Upper lobe of right lung (tissue), 1 donor: ENCODE results near the gene IRF6. TPM values are rescaled to one million over a fixed set of nuclear protein-coding genes. Genes with fewer than 3 reads are reported as not detected.

Experiments
- ATAC-seq: fragments of 200-7000 bp; cut with Tn5 transposase; one replicate; pipeline ENCODE4 v1.9.1; 2020; ENCODE audit warnings: mild to moderate bottlenecking, moderate library complexity
- DNase-seq: peaks from one replicate; pipeline ENCODE4 v3.0.0-alpha.2; 2020
- H3K27ac ChIP-seq: fragments of 200-600 bp; one replicate; pipeline ENCODE4 v1.8.0; 2022
- H3K27me3 ChIP-seq: fragments of 200-600 bp; one replicate; pipeline ENCODE4 v1.8.0; 2022; ENCODE audit warnings: mild to moderate bottlenecking
- H3K36me3 ChIP-seq: fragments of 200-600 bp; one replicate; pipeline ENCODE4 v1.8.0; 2022
- H3K4me1 ChIP-seq: fragments of 200-600 bp; one replicate; pipeline ENCODE4 v1.8.0; 2022
- H3K4me3 ChIP-seq: fragments of 200-600 bp; one replicate; pipeline ENCODE4 v1.8.0; 2022; ENCODE audit warnings: mild to moderate bottlenecking
- H3K9me3 ChIP-seq: fragments of 200-600 bp; one replicate; pipeline ENCODE4 v1.8.0; 2022
- intact Hi-C: fragments of 100-400 bp; cut with DNase I; formaldehyde crosslinking; loops from one replicate; pipeline ENCODE4 v1.11.0; 2022
- total RNA-seq: library from RNA; stranded (reverse); fragmentation: NEBNext Ultra II Directional; extraction: Animal tissue kit (Norgen Biotek cat#: 25700); gene quantifications from one replicate; pipeline ENCODE4 v1.2.1, GENCODE V29; 2021
- TF ChIP-seq, protein P1 (sequence below): fragments of 200-600 bp; IDR thresholded peaks from one replicate; pipeline ENCODE4 v1.8.0; 2022; ENCODE audit warnings: antibody characterized with exemption
- donor health status: DM: no; HTN: yes; CAD: no; lungs with severe emphysema.

Gene IRF6
- total RNA-seq, 1 donor from 2014 or later, result 17.9 TPM

DNA sequence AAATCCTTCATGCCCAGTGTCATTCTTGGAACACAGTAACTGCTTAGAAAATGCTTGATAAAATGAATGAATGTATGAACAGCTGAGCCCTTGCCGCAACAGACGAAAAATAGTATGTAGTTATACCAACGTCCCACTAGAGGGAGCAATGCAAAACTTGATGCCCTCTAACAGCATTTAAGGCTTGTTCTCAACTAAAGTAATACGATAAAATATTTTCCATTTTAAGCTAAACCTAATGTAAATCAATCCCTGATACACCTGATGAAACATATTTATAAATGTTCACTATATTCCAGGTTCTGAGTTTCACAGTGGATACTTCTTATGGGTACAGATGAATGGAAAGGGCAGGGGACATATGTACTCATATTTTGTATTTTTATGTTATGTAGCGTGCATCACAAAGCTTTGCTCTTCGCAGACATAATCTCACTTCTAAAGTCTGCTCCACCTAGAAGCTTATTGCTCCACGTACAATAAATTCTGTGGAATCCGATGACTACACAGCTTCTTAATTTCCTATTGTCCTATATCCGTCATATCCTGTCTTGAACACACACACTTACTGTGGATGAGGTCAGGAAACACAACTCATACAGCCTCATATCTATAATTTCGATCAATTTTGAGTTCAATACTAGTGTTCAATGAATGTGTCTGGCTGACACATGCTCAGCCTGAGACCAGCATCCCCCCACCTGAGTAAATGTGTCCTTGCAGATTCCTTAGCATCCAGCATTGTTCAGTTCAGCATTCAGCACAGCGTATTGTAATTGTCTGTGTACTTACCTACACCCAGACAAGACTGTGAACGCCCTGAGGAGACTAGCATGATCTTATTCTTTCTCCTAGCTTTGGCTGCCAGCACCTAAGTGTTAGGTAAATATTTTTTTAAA lies 17.4 kb upstream of the IRF6 start:
- ATAC-seq (peak; percentile 50), DNase-seq (no peak)
- H3K4me1 ChIP-seq, result no peaks in the 10 kb centered on the region
- peaks cover 20% of the 10 kb centered on the region for H3K27me3 ChIP-seq
- H3K9me3 ChIP-seq, result no peaks in the 10 kb centered on the region
- intact Hi-C loops, result no loop called here
- TF ChIP-seq, protein P1, sequence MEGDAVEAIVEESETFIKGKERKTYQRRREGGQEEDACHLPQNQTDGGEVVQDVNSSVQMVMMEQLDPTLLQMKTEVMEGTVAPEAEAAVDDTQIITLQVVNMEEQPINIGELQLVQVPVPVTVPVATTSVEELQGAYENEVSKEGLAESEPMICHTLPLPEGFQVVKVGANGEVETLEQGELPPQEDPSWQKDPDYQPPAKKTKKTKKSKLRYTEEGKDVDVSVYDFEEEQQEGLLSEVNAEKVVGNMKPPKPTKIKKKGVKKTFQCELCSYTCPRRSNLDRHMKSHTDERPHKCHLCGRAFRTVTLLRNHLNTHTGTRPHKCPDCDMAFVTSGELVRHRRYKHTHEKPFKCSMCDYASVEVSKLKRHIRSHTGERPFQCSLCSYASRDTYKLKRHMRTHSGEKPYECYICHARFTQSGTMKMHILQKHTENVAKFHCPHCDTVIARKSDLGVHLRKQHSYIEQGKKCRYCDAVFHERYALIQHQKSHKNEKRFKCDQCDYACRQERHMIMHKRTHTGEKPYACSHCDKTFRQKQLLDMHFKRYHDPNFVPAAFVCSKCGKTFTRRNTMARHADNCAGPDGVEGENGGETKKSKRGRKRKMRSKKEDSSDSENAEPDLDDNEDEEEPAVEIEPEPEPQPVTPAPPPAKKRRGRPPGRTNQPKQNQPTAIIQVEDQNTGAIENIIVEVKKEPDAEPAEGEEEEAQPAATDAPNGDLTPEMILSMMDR, result peak; percentile 76
- H3K4me3 ChIP-seq, result no peak overlapping the region
- no peaks in the 10 kb centered on the region for H3K36me3 ChIP-seq
- no peak overlapping the region for H3K27ac ChIP-seq

GRCh38 chr1:209822706-209823105 lies 16.8 kb upstream of the IRF6 start:
- DNase-seq, result no peak
- ATAC-seq, result no peak
- TF ChIP-seq, protein P1, result no peak
- Histone ChIP-seq H3K27me3 (peaks cover 20% of the 10 kb centered on the region), H3K4me1 (no peaks in the 10 kb centered on the region), H3K36me3 (no peaks in the 10 kb centered on the region), H3K9me3 (no peaks in the 10 kb centered on the region), H3K27ac (no peak overlapping the region), H3K4me3 (no peak overlapping the region)
- intact Hi-C loops, result no loop called here

GRCh38 chr1:209820986-209821385 lies 15.0 kb upstream of the IRF6 start:
- no peaks in the 10 kb centered on the region for H3K4me1 ChIP-seq
- H3K27me3 ChIP-seq, result peaks cover 25% of the 10 kb centered on the region
- no peak for DNase-seq
- TF ChIP-seq, protein P1, result no peak
- H3K36me3 ChIP-seq, result no peaks in the 10 kb centered on the region
- intact Hi-C loops, result no loop called here
- ATAC-seq, result no peak
- no peak overlapping the region for H3K27ac ChIP-seq
- no peak overlapping the region for H3K4me3 ChIP-seq
- H3K9me3 ChIP-seq, result no peaks in the 10 kb centered on the region

GRCh38 chr1:209819058-209819457 lies 13.1 kb upstream of the IRF6 start:
- no peak overlapping the region for H3K4me3 ChIP-seq
- ATAC-seq (no peak), DNase-seq (no peak)
- no peaks in the 10 kb centered on the region for H3K36me3 ChIP-seq
- no peak overlapping the region for H3K27ac ChIP-seq
- no peaks in the 10 kb centered on the region for H3K9me3 ChIP-seq
- H3K4me1 ChIP-seq, result no peaks in the 10 kb centered on the region
- intact Hi-C loops, result no loop called here
- TF ChIP-seq, protein P1, result no peak
- H3K27me3 ChIP-seq, result peaks cover 25% of the 10 kb centered on the region

DNA sequence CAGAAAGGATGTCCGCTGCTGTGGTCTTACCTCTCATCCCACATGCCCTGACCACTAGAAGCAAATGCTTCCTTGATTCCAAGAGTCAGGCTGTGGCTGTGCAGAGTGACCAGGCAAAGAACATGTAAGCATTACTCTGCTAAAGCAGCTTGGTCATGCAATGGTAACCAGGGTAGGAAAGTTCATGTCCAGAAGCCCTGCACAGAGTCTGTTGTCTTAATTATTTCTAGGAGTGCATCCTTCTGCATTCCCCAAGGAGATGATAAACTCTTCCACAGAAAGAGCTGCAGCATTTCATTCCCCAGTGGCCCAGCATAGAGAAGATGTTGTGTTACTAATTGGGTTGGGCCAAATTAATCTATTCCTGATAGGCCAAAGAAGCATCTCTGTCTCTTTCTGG lies 11.7 kb upstream of the IRF6 start:
- Histone ChIP-seq H3K4me3 (no peak overlapping the region), H3K27ac (no peak overlapping the region), H3K4me1 (no peaks in the 10 kb centered on the region), H3K36me3 (no peaks in the 10 kb centered on the region), H3K27me3 (peaks cover 25% of the 10 kb centered on the region), H3K9me3 (no peaks in the 10 kb centered on the region)
- TF ChIP-seq, protein P1, result no peak
- no peak for ATAC-seq
- DNase-seq, result no peak
- intact Hi-C loops, result no loop called here
